Hepatocyte (in vitro differentiated cells): Measurements from ENCODE around the gene HECTD4. TPM values are rescaled to one million over a fixed set of nuclear protein-coding genes. Genes with fewer than 3 reads are reported as not detected.
A peak's percentile ranks its signal among the peaks of the same experiment; 100 is the strongest.

Experiments
- DNase-seq: peaks from one replicate; pipeline ENCODE4 v3.0.0-alpha.2; 2016; ENCODE audit warnings: low spot score
- H2AFZ ChIP-seq: fragments of 200-600 bp; sonication (generic); 2 replicates; pipeline ENCODE4 v1.6.0; 2016; ENCODE audit warnings: antibody characterized with exemption, mild to moderate bottlenecking
- H3K27ac ChIP-seq: fragments of 200-600 bp; sonication (generic); 2 replicates; pipeline ENCODE4 v1.5.1; 2016; ENCODE audit warnings: mild to moderate bottlenecking
- H3K27me3 ChIP-seq: fragments of 200-600 bp; sonication (generic); 2 replicates; pipeline ENCODE4 v1.6.1; 2016
- H3K36me3 ChIP-seq: fragments of 200-600 bp; sonication (generic); replicated peaks from 2 replicates; pipeline ENCODE4 v1.5.1; 2016; ENCODE audit warnings: low read depth; ENCODE audit not compliant: insufficient read depth
- H3K4me1 ChIP-seq: fragments of 200-600 bp; sonication (generic); 2 replicates; pipeline ENCODE4 v1.5.1; 2016; ENCODE audit warnings: mild to moderate bottlenecking, moderate library complexity; ENCODE audit not compliant: insufficient read depth
- H3K4me2 ChIP-seq: fragments of 200-600 bp; sonication (generic); 2 replicates; pipeline ENCODE4 v1.6.0; 2016
- H3K4me3 ChIP-seq: fragments of 200-600 bp; sonication (generic); 2 replicates; pipeline ENCODE4 v1.5.1; 2016; ENCODE audit warnings: mild to moderate bottlenecking
- H3K79me2 ChIP-seq: fragments of 200-600 bp; sonication (generic); 2 replicates; pipeline ENCODE4 v1.6.0; 2017; ENCODE audit warnings: mild to moderate bottlenecking
- H3K9me2 ChIP-seq: fragments of 200-600 bp; sonication (generic); replicated peaks from 2 replicates; pipeline ENCODE4 v1.6.0; 2017; ENCODE audit warnings: mild to moderate bottlenecking; ENCODE audit not compliant: insufficient read depth
- H3K9me3 ChIP-seq: fragments of 200-600 bp; sonication (generic); 2 replicates; pipeline ENCODE4 v1.5.1; 2016; ENCODE audit warnings: low read depth, mild to moderate bottlenecking
- H4K20me1 ChIP-seq: fragments of 200-600 bp; sonication (generic); 2 replicates; pipeline ENCODE4 v1.6.0; 2016; ENCODE audit warnings: mild to moderate bottlenecking; ENCODE audit not compliant: insufficient read depth, poor library complexity, severe bottlenecking
- EZH2 ChIP-seq: fragments of 200-600 bp; sonication (generic); IDR thresholded peaks from 2 replicates; pipeline ENCODE4 v1.6.1; 2016; ENCODE audit warnings: antibody characterized with exemption, mild to moderate bottlenecking, borderline replicate concordance
- EZH2phosphoT487 ChIP-seq: fragments of 200-600 bp; sonication (generic); IDR thresholded peaks from one replicate; pipeline ENCODE4 v1.6.1; 2018; ENCODE audit warnings: antibody characterized with exemption, mild to moderate bottlenecking, low read depth, moderate library complexity; ENCODE audit not compliant: unreplicated experiment, severe bottlenecking
- WGBS: methylation state at CpG from one replicate; pipeline ENCODE4 v1.1.6; 2016; ENCODE audit warnings: low lambda C conversion rate; ENCODE audit errors: missing lambda C conversion rate; 5-methylcytosine and 5-hydroxymethylcytosine counted together
- polyA plus RNA-seq: library from polyadenylated mRNA; unstranded; fragments of >200 nt; fragmentation: Nextera tagmentation; extraction: Ambion mirVana; gene quantifications from 2 replicates; pipeline ENCODE4 v1.2.1, GENCODE V29; 2016
- total RNA-seq: library from RNA; depleted of rRNA; stranded (reverse); fragments of >200 nt; gene quantifications from 2 replicates; pipeline ENCODE4 v1.2.3, GENCODE V29; 2014
- TF ChIP-seq, protein P1 (sequence below): fragments of 200-600 bp; sonication (generic); IDR thresholded peaks from 2 replicates; pipeline ENCODE4 v1.5.1; 2016; ENCODE audit warnings: antibody characterized with exemption, mild to moderate bottlenecking; ENCODE audit not compliant: poor library complexity

The HECTD4 gene
- total and polyA plus RNA-seq, 2 experiments from 2014 or later: 22.7 to 27.1 TPM

- H3K36me3 ChIP-seq: no peaks in the 10 kb centered on the region
These were observed 184.0 kb downstream of the HECTD4 start for GRCh38 chr12:112198120-112198733.

DNA sequence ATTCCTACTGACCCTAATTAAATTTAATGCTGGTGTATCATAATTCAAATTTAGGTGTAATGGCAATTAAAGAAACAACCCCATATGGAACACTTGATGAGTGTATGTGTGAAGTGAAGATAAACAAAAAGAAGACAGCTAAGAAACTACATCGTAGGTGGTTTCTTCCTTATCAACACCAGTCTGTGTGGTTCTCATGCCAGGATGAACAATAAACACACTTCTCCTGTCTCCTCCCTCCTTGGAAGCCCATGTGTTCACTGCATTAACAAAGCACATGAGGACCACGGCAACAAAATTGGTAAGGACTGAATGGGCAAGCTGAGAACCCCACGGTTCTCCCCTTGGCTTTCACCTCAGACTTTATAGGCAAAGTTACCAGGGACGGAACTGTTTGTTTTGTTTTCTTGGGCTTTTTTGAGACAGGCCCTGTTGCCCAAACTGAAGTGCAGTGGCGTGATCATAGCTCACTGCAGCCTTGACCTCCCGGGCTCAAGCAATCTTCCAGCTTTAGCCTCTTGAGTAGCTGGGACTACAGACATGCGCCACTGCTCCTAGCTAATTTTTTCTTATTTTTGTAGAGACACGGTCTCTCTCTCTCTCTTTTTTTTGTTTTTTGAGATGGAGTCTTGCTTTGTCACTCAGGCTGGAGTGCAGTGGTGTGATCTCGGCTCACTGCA is 185.9 kb downstream of the HECTD4 start:
- no peak for DNase-seq
- TF ChIP-seq, protein P1, sequence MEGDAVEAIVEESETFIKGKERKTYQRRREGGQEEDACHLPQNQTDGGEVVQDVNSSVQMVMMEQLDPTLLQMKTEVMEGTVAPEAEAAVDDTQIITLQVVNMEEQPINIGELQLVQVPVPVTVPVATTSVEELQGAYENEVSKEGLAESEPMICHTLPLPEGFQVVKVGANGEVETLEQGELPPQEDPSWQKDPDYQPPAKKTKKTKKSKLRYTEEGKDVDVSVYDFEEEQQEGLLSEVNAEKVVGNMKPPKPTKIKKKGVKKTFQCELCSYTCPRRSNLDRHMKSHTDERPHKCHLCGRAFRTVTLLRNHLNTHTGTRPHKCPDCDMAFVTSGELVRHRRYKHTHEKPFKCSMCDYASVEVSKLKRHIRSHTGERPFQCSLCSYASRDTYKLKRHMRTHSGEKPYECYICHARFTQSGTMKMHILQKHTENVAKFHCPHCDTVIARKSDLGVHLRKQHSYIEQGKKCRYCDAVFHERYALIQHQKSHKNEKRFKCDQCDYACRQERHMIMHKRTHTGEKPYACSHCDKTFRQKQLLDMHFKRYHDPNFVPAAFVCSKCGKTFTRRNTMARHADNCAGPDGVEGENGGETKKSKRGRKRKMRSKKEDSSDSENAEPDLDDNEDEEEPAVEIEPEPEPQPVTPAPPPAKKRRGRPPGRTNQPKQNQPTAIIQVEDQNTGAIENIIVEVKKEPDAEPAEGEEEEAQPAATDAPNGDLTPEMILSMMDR: no peak
- no peak for TF ChIP-seq EZH2
- no peak for TF ChIP-seq EZH2phosphoT487
- H3K4me2 ChIP-seq: no peak overlapping the region
- no peaks in the 10 kb centered on the region for H3K36me3 ChIP-seq
- no peak overlapping the region for H2AFZ ChIP-seq
- H3K9me2 ChIP-seq: no peaks in the 10 kb centered on the region
- H3K27me3 ChIP-seq: no peaks in the 10 kb centered on the region
- H3K4me1 ChIP-seq: no peaks in the 10 kb centered on the region
- WGBS: 93% methylated on average over 9 of the region's 9 CpGs
- H3K27ac ChIP-seq: no peak overlapping the region
- no peaks in the 10 kb centered on the region for H3K9me3 ChIP-seq
- no peak overlapping the region for H3K4me3 ChIP-seq
- H3K79me2 ChIP-seq: no peaks in the 10 kb centered on the region
- no peaks in the 10 kb centered on the region for H4K20me1 ChIP-seq

More at GRCh38 chr12:112198120-112198733, 184.0 kb downstream of the HECTD4 start:
- H3K4me3 ChIP-seq: no peak overlapping the region
- no peaks in the 10 kb centered on the region for H3K79me2 ChIP-seq
- peak; percentile 78 for DNase-seq
- no peaks in the 10 kb centered on the region for H3K4me1 ChIP-seq
- no peaks in the 10 kb centered on the region for H3K9me3 ChIP-seq
- no peak overlapping the region for H3K4me2 ChIP-seq
- H3K27ac ChIP-seq: no peak overlapping the region
- no peak overlapping the region for H2AFZ ChIP-seq
- 81% methylated on average over 9 of the region's 9 CpGs for WGBS
- TF ChIP-seq, protein P1: peak; percentile 60
- TF ChIP-seq EZH2phosphoT487: no peak
- no peaks in the 10 kb centered on the region for H3K9me2 ChIP-seq
- H4K20me1 ChIP-seq: no peaks in the 10 kb centered on the region
- H3K27me3 ChIP-seq: no peaks in the 10 kb centered on the region

GRCh38 chr12:112194601-112195247 is 187.5 kb downstream of the HECTD4 start:
- Histone ChIP-seq H3K4me1 (no peaks in the 10 kb centered on the region), H3K4me3 (no peak overlapping the region), H3K27me3 (no peaks in the 10 kb centered on the region), H3K9me3 (no peaks in the 10 kb centered on the region), H4K20me1 (no peaks in the 10 kb centered on the region), H3K4me2 (no peak overlapping the region), H2AFZ (no peak overlapping the region), H3K36me3 (no peaks in the 10 kb centered on the region), H3K79me2 (no peaks in the 10 kb centered on the region), H3K9me2 (no peaks in the 10 kb centered on the region), H3K27ac (no peak overlapping the region)
- 97% methylated on average over 20 of the region's 20 CpGs for whole genome bisulfite sequencing
- TF ChIP-seq EZH2phosphoT487 (no peak), EZH2 (no peak)
- TF ChIP-seq, protein P1: no peak
- no peak for DNase-seq
